SH-SY5Y (cell line): Measurements from ENCODE around the gene AATK.

ENCODE experiments used
- GATA2 ChIP-seq: IDR thresholded peaks from 2 replicates; pipeline ENCODE4 v1.6.1; 2011; ENCODE audit warnings: mild to moderate bottlenecking, low read depth, low read length
- GATA3 ChIP-seq: IDR thresholded peaks from 2 replicates; pipeline ENCODE4 v1.6.1; 2011; ENCODE audit warnings: low read depth, mild to moderate bottlenecking, low read length, moderate library complexity

DNA sequence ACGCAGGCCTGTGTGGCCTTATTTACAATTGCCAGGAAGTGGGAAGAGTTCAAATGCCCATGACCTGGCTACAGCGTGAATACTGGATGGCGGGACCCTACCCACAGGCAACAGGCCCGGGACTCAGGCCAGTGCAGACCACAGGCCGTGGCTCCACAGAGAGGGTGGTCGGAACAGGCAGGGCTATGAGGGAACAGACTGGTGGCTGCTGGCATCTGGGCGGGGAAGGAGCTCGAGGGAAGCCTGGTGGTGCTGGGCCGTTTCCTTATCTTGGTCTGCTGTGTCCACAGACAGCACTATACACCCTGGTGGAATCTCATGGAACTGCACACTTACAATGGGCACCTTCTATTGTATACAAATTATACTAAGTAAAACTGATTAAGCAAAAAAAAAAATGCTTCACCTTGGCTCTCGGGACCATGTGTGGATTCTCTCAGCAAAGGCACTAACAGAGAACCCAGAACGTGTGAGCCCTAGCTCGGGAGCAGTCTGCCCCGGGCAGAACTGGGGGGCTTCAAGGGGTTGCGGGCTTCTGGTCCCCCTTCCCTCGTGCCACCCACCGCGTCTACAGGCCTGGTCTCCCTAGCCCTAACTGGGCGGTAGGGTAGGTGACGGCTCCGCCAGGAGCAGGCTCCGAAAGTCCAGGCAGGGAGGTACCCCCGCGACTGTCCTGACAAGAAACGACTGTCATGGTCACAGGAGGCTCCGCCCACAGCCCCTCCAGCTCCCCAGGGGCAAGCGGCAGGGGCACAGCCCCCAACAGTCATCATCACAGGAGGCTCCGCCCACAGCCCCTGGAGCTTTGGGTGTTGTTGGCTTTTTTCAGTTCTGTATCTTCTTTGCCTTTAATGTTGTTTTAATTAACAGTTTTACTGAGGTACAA is 34.9 kb upstream of the AATK start:
- no peak for TF ChIP-seq GATA3
- TF ChIP-seq GATA2: peak; percentile 35; the same call in 1 of the 2 replicates
